K562 (cell line): ENCODE measurements around the gene RUVBL2. TPM values are rescaled to one million over a fixed set of nuclear protein-coding genes. Genes with fewer than 3 reads are reported as not detected.
A peak's percentile ranks its signal among the peaks of the same experiment; 100 is the strongest.

Source experiments
- BRF2 ChIP-seq: IDR thresholded peaks from 3 replicates; pipeline ENCODE4 v1.6.1; 2011; ENCODE audit warnings: borderline replicate concordance, mild to moderate bottlenecking; ENCODE audit not compliant: insufficient read length, insufficient read depth
- CBX8 ChIP-seq: fragments of 200-600 bp; sonication (generic); IDR thresholded peaks from 2 replicates; pipeline ENCODE4 v1.6.1; 2012; ENCODE audit warnings: borderline replicate concordance, mixed run types, low read depth, mild to moderate bottlenecking, moderate library complexity, mixed read lengths, low read length, control low read depth, inconsistent platforms; ENCODE audit not compliant: poor library complexity, severe bottlenecking; ENCODE audit errors: extremely low read depth
- CREB3L1 ChIP-seq: fragments of 450-650 bp; IDR thresholded peaks from 2 replicates; pipeline ENCODE4 v1.6.1; 2014; ENCODE audit warnings: low read depth, mild to moderate bottlenecking, moderate library complexity, borderline replicate concordance
- FOXO4 ChIP-seq: fragments of 450-650 bp; formaldehyde crosslinking; IDR thresholded peaks from 2 replicates; pipeline ENCODE4 v1.4.0; 2020; ENCODE audit warnings: mild to moderate bottlenecking, moderate library complexity
- MBD2 ChIP-seq: sonication (generic); IDR thresholded peaks from 2 replicates; pipeline ENCODE4 v1.6.1; 2016; ENCODE audit warnings: low read depth, borderline replicate concordance
- MLLT1 ChIP-seq, 2 experiments: fragments of 450-650 bp; IDR thresholded peaks; 2 replicates each; pipeline ENCODE4 v1.6.1; 2016
- POLR2H ChIP-seq: IDR thresholded peaks from 2 replicates; pipeline ENCODE4 v1.6.1; 2016; ENCODE audit warnings: missing genetic modification characterization, low read depth, mild to moderate bottlenecking, control low read depth, missing compliant biosample characterization, moderate library complexity
- RAD51 ChIP-seq: fragments of 450-650 bp; IDR thresholded peaks from 2 replicates; pipeline ENCODE4 v1.7.1; 2016; ENCODE audit warnings: low read depth, mild to moderate bottlenecking, borderline replicate concordance
- RBBP5 ChIP-seq: fragments of 200-600 bp; sonication (generic); IDR thresholded peaks from 2 replicates; pipeline ENCODE4 v1.6.1; 2012; ENCODE audit warnings: borderline replicate concordance, mild to moderate bottlenecking, low read length, control low read depth, inconsistent platforms; ENCODE audit not compliant: insufficient read depth, poor library complexity, severe bottlenecking
- RERE ChIP-seq: sonication (generic); formaldehyde crosslinking; IDR thresholded peaks from 2 replicates; pipeline ENCODE4 v1.8.0; 2023; ENCODE audit warnings: missing genetic modification reagents, mild to moderate bottlenecking, borderline replicate concordance
- RHOXF2B ChIP-seq: fragments of 250-450 bp; sonication (Bioruptor Pico); conservative IDR thresholded peaks from 2 replicates; pipeline ENCODE4 v1.5.1; 2021
- TCF3 ChIP-seq: sonication (generic); formaldehyde crosslinking; IDR thresholded peaks from 2 replicates; pipeline ENCODE4 v1.4.0; 2020; ENCODE audit warnings: mild to moderate bottlenecking, missing genetic modification reagents
- ZNF766 ChIP-seq: fragments of 200-800 bp; sonication (Bioruptor generic); conservative IDR thresholded peaks from 2 replicates; pipeline ENCODE4 v1.6.1; 2016; ENCODE audit warnings: missing genetic modification characterization, missing compliant biosample characterization
- polyA plus RNA-seq, 8 experiments: library from polyadenylated mRNA; depleted of rRNA in 4 of 8; stranded (reverse) in 5 of 8; unstranded in 3 of 8; fragments of >200 nt; fragmentation: Nextera tagmentation in 2 of 8; fragmentation: Illumina TruSeq in 1 of 8; extraction: Ambion mirVana in 2 of 8; extraction: Trizol in 1 of 8; gene quantifications; 2 replicates each; pipeline versions ENCODE4 v1.2.1 to v1.2.3, GENCODE V29; 2011 to 2014; ENCODE audit warnings: inconsistent platforms in 1 of 8, missing spikeins in 1 of 8
- total RNA-seq, 7 experiments: library from RNA; depleted of rRNA in 6 of 7; stranded (reverse); fragments of >200 nt in 6 of 7; fragmentation: Illumina TruSeq in 2 of 7; extraction: Trizol in 2 of 7; gene quantifications; 2 replicates each; pipeline versions ENCODE4 v1.2.1 to v1.2.3, GENCODE V29; 2011 to 2021; ENCODE audit warnings: low replicate concordance in 1 of 7

RUVBL2 gene
- total and polyA plus RNA-seq, 9 of the 15 experiments (the other 6 are each of a cell fraction or from before 2014, with no cell fraction given): 71.4 to 453 (median 237) TPM

GRCh38 chr19:48967346-48968178, 26.1 kb upstream of the RUVBL2 start (continued):
- TF ChIP-seq MLLT1 (IDR thresholded peaks at IDR 0.05): peak; percentile 46 to 73; a peak in 2 of 4 replicates
- TF ChIP-seq RERE (CRISPR knock-in tag): no peak
- no peak for TF ChIP-seq CBX8
- peak; percentile 77 for TF ChIP-seq RAD51
- TF ChIP-seq RBBP5: peak; percentile 12
- peak; percentile 73 for TF ChIP-seq MBD2
- no peak for TF ChIP-seq BRF2
- no peak for TF ChIP-seq CREB3L1
- peak; percentile 82 for TF ChIP-seq FOXO4
- TF ChIP-seq TCF3 (CRISPR knock-in tag): 0 out of 2 replicates have a peak, but pooled peaks have one; percentile 2
- TF ChIP-seq ZNF766 (CRISPR knock-in tag): no peak; the same call in 1 of the 2 replicates
- TF ChIP-seq RHOXF2B: peak; percentile 70
- peak; percentile 82 for TF ChIP-seq POLR2H (tag)
